H9 (cell line): ENCODE data around the gene MAML3. TPM values are rescaled to one million over a fixed set of nuclear protein-coding genes. Genes with fewer than 3 reads are reported as not detected.

Experiments used
- DNase-seq: peaks from one replicate; pipeline ENCODE4 v3.0.0-alpha.2; 2017
- H2AFZ ChIP-seq: one replicate; pipeline ENCODE4 v1.6.1; 2013; ENCODE audit warnings: mild to moderate bottlenecking, low read length, control low read depth, moderate library complexity
- H2AK5ac ChIP-seq: 2 replicates; pipeline ENCODE4 v1.6.1; 2013; ENCODE audit warnings: low read length, control low read depth, mixed read lengths; ENCODE audit not compliant: insufficient read length
- H2BK120ac ChIP-seq: one replicate; pipeline ENCODE4 v1.6.1; 2013; ENCODE audit warnings: low read depth, mild to moderate bottlenecking, low read length, control low read depth, inconsistent platforms; ENCODE audit not compliant: poor library complexity, severe bottlenecking
- H2BK12ac ChIP-seq: 2 replicates; pipeline ENCODE4 v1.6.1; 2013; ENCODE audit warnings: low read length, control low read depth, mixed read lengths, low read depth; ENCODE audit not compliant: insufficient read length
- H2BK15ac ChIP-seq: 2 replicates; pipeline ENCODE4 v1.6.1; 2013; ENCODE audit warnings: low read depth, low read length, control low read depth
- H2BK20ac ChIP-seq: one replicate; pipeline ENCODE4 v1.6.1; 2013; ENCODE audit warnings: low read depth, mild to moderate bottlenecking, low read length, control low read depth, inconsistent platforms; ENCODE audit not compliant: poor library complexity, severe bottlenecking
- H2BK5ac ChIP-seq: 2 replicates; pipeline ENCODE4 v1.6.1; 2013; ENCODE audit warnings: low read length, control low read depth, mixed read lengths; ENCODE audit not compliant: insufficient read length
- H3K14ac ChIP-seq: 2 replicates; pipeline ENCODE4 v1.6.1; 2013; ENCODE audit warnings: low read length, control low read depth; ENCODE audit not compliant: insufficient read depth
- H3K18ac ChIP-seq: 2 replicates; pipeline ENCODE4 v1.6.1; 2013; ENCODE audit warnings: low read depth, mild to moderate bottlenecking, mixed read lengths, low read length, control low read depth; ENCODE audit not compliant: insufficient read length
- H3K23ac ChIP-seq: 2 replicates; pipeline ENCODE4 v1.6.1; 2013; ENCODE audit warnings: low read length, control low read depth, mixed read lengths, low read depth; ENCODE audit not compliant: insufficient read length
- H3K23me2 ChIP-seq: 2 replicates; pipeline ENCODE4 v1.6.1; 2013; ENCODE audit warnings: low read depth, mild to moderate bottlenecking, mixed read lengths, low read length, control low read depth; ENCODE audit not compliant: insufficient read length, poor library complexity, severe bottlenecking
- H3K27ac ChIP-seq: 2 replicates; pipeline ENCODE4 v1.5.1; 2013; ENCODE audit warnings: low read length, control low read depth, mixed read lengths, low read depth; ENCODE audit not compliant: insufficient read length
- H3K27me3 ChIP-seq: 2 replicates; pipeline ENCODE4 v1.6.1; 2013; ENCODE audit warnings: low read length, control low read depth, inconsistent platforms; ENCODE audit not compliant: insufficient read depth
- H3K4ac ChIP-seq: 2 replicates; pipeline ENCODE4 v1.6.1; 2013; ENCODE audit warnings: low read depth, mild to moderate bottlenecking, control low read depth, inconsistent platforms, low read length, moderate library complexity
- H3K4me1 ChIP-seq: 2 replicates; pipeline ENCODE4 v1.6.1; 2013; ENCODE audit warnings: low read length, control low read depth, inconsistent platforms; ENCODE audit not compliant: insufficient read depth
- H3K4me2 ChIP-seq: 2 replicates; pipeline ENCODE4 v1.6.1; 2013; ENCODE audit warnings: low read length, control low read depth, mixed read lengths; ENCODE audit not compliant: insufficient read length, insufficient read depth
- H3K56ac ChIP-seq: 2 replicates; pipeline ENCODE4 v1.6.1; 2013; ENCODE audit warnings: low read depth, mild to moderate bottlenecking, mixed read lengths, low read length, control low read depth; ENCODE audit not compliant: insufficient read length
- H3K79me1 ChIP-seq: 2 replicates; pipeline ENCODE4 v1.6.1; 2013; ENCODE audit warnings: low read depth, mild to moderate bottlenecking, moderate library complexity, low read length, control low read depth, inconsistent platforms; ENCODE audit not compliant: insufficient read depth, poor library complexity, severe bottlenecking
- H3K79me2 ChIP-seq: 2 replicates; pipeline ENCODE4 v1.6.1; 2013; ENCODE audit warnings: low read length, control low read depth, inconsistent platforms; ENCODE audit not compliant: insufficient read depth
- H3K9ac ChIP-seq: 2 replicates; pipeline ENCODE4 v1.6.1; 2013; ENCODE audit warnings: low read length, control low read depth, mixed read lengths; ENCODE audit not compliant: insufficient read length; ENCODE audit errors: extremely low read depth
- H3K9me3 ChIP-seq: one replicate; pipeline ENCODE4 v1.6.1; 2013; ENCODE audit warnings: low read depth, low read length, inconsistent platforms; ENCODE audit not compliant: control insufficient read depth
- H3T11ph ChIP-seq: one replicate; pipeline ENCODE4 v1.6.1; 2013; ENCODE audit warnings: mild to moderate bottlenecking, low read length, control low read depth, inconsistent platforms
- H4K20me1 ChIP-seq: one replicate; pipeline ENCODE4 v1.6.1; 2013; ENCODE audit not compliant: control insufficient read depth, insufficient read length, insufficient read depth
- H4K5ac ChIP-seq: 2 replicates; pipeline ENCODE4 v1.6.1; 2013; ENCODE audit warnings: low read depth, mild to moderate bottlenecking, mixed read lengths, low read length, control low read depth; ENCODE audit not compliant: insufficient read length
- H4K8ac ChIP-seq: replicated peaks from 2 replicates; pipeline ENCODE4 v1.6.1; 2013; ENCODE audit warnings: low read length, control low read depth, mixed read lengths, low read depth; ENCODE audit not compliant: insufficient read length
- H4K91ac ChIP-seq: 2 replicates; pipeline ENCODE4 v1.6.1; 2013; ENCODE audit warnings: low read depth, mild to moderate bottlenecking, moderate library complexity, mixed read lengths, low read length, control low read depth; ENCODE audit not compliant: insufficient read length
- H3K27ac Mint-ChIP-seq, 3 experiments: 2 replicates in 2 of 3; 3 replicates in 1 of 3; pipeline ENCODE4 v1.8.0; 2020 to 2021; ENCODE audit warnings: mixed read lengths in 3 of 3, mild to moderate bottlenecking in 1 of 3, moderate library complexity in 1 of 3
- H3K27me3 Mint-ChIP-seq: 2 replicates; pipeline ENCODE4 v1.8.0; 2021; ENCODE audit warnings: low read depth, mild to moderate bottlenecking, moderate library complexity, mixed read lengths
- H3K36me3 Mint-ChIP-seq, 3 experiments: 2 replicates in 2 of 3; 3 replicates in 1 of 3; pipeline ENCODE4 v1.8.0; 2020 to 2021; ENCODE audit warnings: low read depth in 3 of 3, mixed read lengths in 3 of 3; ENCODE audit not compliant: insufficient read depth in 1 of 3
- H3K4me1 Mint-ChIP-seq, 2 experiments: 2 replicates each; pipeline ENCODE4 v1.8.0; 2020; ENCODE audit warnings: mixed read lengths in 2 of 2
- H3K4me3 Mint-ChIP-seq, 2 experiments: 2 replicates in 1 of 2; 3 replicates in 1 of 2; pipeline ENCODE4 v1.8.0; 2020 to 2021; ENCODE audit warnings: mild to moderate bottlenecking in 2 of 2, mixed read lengths in 2 of 2, moderate library complexity in 1 of 2
- H3K9me3 Mint-ChIP-seq, 2 experiments: 2 replicates in 1 of 2; 3 replicates in 1 of 2; pipeline ENCODE4 v1.8.0; 2020; ENCODE audit warnings: mild to moderate bottlenecking in 2 of 2, mixed read lengths in 2 of 2, moderate library complexity in 1 of 2
- CTCF ChIP-seq: fragments of 200-600 bp; sonication (generic); conservative IDR thresholded peaks from 3 replicates; pipeline ENCODE4 v1.8.0; 2021; ENCODE audit warnings: antibody characterized with exemption, mild to moderate bottlenecking
- WGBS: extraction: QIAGEN DNeasy Blood & Tissue Kit; methylation state at CpG from one replicate; pipeline ENCODE4 v1.1.7; 2013; ENCODE audit warnings: missing lambda C conversion rate, low lambda C conversion rate, mixed read lengths; ENCODE audit not compliant: insufficient read length; ENCODE audit errors: extremely low coverage; 5-methylcytosine and 5-hydroxymethylcytosine counted together
- total RNA-seq: library from RNA; stranded (reverse); gene quantifications from 2 replicates; pipeline ENCODE4 v1.2.1, GENCODE V29; 2021

Gene MAML3
- total RNA-seq, 1 experiment from 2014 or later: 3.9 TPM

- no peaks in the 10 kb centered on the region for H4K20me1 ChIP-seq
- peaks cover 13 to 15% of the 10 kb centered on the region in 2 experiments for H3K4me1 Mint-ChIP-seq
These were observed 284.2 kb downstream of the MAML3 start for GRCh38 chr4:139869810-139870209.

More at GRCh38 chr4:139869810-139870209, 284.2 kb downstream of the MAML3 start:
- H4K91ac ChIP-seq: no peak overlapping the region
- no CpG with 5 or more reads among the region's 4 CpGs for WGBS
- H3K4me1 ChIP-seq: no peaks in the 10 kb centered on the region
- H3K27ac ChIP-seq: no peak overlapping the region
- no peak for DNase-seq
- H3K79me1 ChIP-seq: no peaks in the 10 kb centered on the region
- no peak overlapping the region for H2BK20ac ChIP-seq
- no peak overlapping the region for H3K4me2 ChIP-seq
- no peak overlapping the region for H2AFZ ChIP-seq
- H2BK5ac ChIP-seq: no peak overlapping the region
- no peak overlapping the region for H2AK5ac ChIP-seq
- no peaks in the 10 kb centered on the region for H3K79me2 ChIP-seq
- H4K5ac ChIP-seq: no peak overlapping the region
- no peak overlapping the region for H4K8ac ChIP-seq
- H3K9ac ChIP-seq: no peak overlapping the region
- H2BK15ac ChIP-seq: no peak overlapping the region
- H3T11ph ChIP-seq: no peak overlapping the region
- no peak overlapping the region for H3K4me3 Mint-ChIP-seq
- H3K27ac Mint-ChIP-seq: no peak overlapping the region
- H3K4ac ChIP-seq: no peak overlapping the region
- no peaks in the 10 kb centered on the region for H3K27me3 ChIP-seq
- no peak for TF ChIP-seq CTCF
- no peak overlapping the region for H2BK120ac ChIP-seq
- H3K14ac ChIP-seq: no peak overlapping the region
- H3K9me3 Mint-ChIP-seq: peaks cover 5 to 8% of the 10 kb centered on the region in 2 experiments; a peak in 4 of 5 replicates
- no peak overlapping the region for H3K56ac ChIP-seq
- peaks cover 0 to 10% (median 5%) of the 10 kb centered on the region in 3 experiments; a peak in 4 of 7 replicates for H3K36me3 Mint-ChIP-seq
- no peak overlapping the region for H2BK12ac ChIP-seq
- peaks cover 1% of the 10 kb centered on the region; the same call in 1 of the 2 replicates for H3K27me3 Mint-ChIP-seq
- no peak overlapping the region for H3K18ac ChIP-seq
- no peaks in the 10 kb centered on the region for H3K23me2 ChIP-seq
- H3K23ac ChIP-seq: no peak overlapping the region
- no peaks in the 10 kb centered on the region for H3K9me3 ChIP-seq
